Measurements from ENCODE around the gene MAP2K2. TPM values are rescaled to one million over a fixed set of nuclear protein-coding genes. Genes with fewer than 3 reads are reported as not detected.
"Not testable (repeated sequence)": the region's sequence is repeated elsewhere in the genome, so short reads cannot be mapped to it uniquely, and the experiment has no call there.

The MAP2K2 gene
- polyA plus RNA-seq, 1 donor from 2014 or later: 95.5 TPM

DNA sequence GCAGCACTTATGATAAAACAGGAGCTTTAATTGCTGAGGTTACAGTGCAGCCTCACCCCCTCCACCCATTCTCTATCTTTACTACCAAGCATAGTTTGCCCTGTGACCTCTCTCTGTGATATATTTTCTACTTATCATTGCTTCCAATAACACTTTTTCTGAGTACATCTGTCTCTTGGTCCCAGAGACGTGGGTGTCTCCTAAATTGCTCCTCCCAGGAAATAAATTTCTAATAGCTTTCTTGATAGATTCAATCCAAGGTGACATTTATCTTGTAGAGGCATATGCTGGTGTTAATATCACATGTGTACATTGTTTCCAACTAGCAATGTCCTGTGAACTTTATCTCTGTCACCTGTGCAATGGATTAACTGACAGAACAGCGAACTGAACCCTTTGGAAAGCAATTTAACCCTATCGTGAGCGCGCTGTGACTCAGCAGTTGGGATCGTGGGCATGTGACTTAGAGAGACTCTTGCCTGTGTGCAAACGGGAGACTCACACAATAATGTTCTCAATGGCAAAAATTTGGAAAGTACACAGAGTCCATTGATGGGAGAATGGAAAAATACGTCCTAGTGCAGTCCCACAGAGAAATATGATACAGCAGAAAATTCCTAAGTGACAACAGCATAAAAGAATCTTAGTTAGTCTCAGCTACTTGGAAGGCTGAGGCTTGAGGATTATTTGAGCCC, 7.0 kb upstream of the MAP2K2 start:
- Histone ChIP-seq H3F3A (ENCODE audit: insufficient read depth, low read length, poor library complexity, severe bottlenecking) (no peaks in the 10 kb centered on the region), H2AFZ (ENCODE audit: low read depth, low read length) (no peak overlapping the region), H3K27me3 (ENCODE audit: insufficient read depth, low read depth, low read length) (no peaks in the 10 kb centered on the region), H3K4me2 (ENCODE audit: low read length) (no peak overlapping the region), H3K27ac (ENCODE audit: low read length) (no peak overlapping the region), H3K4me3 (ENCODE audit: low read length) (no peak overlapping the region), H3K9ac (ENCODE audit: low read length) (no peak overlapping the region), H3K79me2 (replicated peaks; ENCODE audit: insufficient read depth, low read length) (no peaks in the 10 kb centered on the region), H4K20me1 (ENCODE audit: insufficient read depth) (no peaks in the 10 kb centered on the region), H3K9me2 (ENCODE audit: insufficient read depth, low read length) (no peaks in the 10 kb centered on the region), H3K36me3 (ENCODE audit: insufficient read depth, low read length) (no peaks in the 10 kb centered on the region), H3K9me3 (ENCODE audit: low read length) (no peaks in the 10 kb centered on the region)
- no peak for TF ChIP-seq MXI1 (conservative IDR thresholded peaks at IDR 0.05; ENCODE audit: poor library complexity, severe bottlenecking)
- TF ChIP-seq, protein P1, sequence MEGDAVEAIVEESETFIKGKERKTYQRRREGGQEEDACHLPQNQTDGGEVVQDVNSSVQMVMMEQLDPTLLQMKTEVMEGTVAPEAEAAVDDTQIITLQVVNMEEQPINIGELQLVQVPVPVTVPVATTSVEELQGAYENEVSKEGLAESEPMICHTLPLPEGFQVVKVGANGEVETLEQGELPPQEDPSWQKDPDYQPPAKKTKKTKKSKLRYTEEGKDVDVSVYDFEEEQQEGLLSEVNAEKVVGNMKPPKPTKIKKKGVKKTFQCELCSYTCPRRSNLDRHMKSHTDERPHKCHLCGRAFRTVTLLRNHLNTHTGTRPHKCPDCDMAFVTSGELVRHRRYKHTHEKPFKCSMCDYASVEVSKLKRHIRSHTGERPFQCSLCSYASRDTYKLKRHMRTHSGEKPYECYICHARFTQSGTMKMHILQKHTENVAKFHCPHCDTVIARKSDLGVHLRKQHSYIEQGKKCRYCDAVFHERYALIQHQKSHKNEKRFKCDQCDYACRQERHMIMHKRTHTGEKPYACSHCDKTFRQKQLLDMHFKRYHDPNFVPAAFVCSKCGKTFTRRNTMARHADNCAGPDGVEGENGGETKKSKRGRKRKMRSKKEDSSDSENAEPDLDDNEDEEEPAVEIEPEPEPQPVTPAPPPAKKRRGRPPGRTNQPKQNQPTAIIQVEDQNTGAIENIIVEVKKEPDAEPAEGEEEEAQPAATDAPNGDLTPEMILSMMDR (IDR thresholded peaks at IDR 0.05; ENCODE audit: poor library complexity, severe bottlenecking): no peak
- TF ChIP-seq RAD21 (conservative IDR thresholded peaks at IDR 0.05): no peak
- TF ChIP-seq EP300 (conservative IDR thresholded peaks at IDR 0.05; ENCODE audit: poor library complexity, severe bottlenecking): no peak
- TF ChIP-seq TAF1 (IDR thresholded peaks at IDR 0.05; ENCODE audit: low read depth): no peak

DNA sequence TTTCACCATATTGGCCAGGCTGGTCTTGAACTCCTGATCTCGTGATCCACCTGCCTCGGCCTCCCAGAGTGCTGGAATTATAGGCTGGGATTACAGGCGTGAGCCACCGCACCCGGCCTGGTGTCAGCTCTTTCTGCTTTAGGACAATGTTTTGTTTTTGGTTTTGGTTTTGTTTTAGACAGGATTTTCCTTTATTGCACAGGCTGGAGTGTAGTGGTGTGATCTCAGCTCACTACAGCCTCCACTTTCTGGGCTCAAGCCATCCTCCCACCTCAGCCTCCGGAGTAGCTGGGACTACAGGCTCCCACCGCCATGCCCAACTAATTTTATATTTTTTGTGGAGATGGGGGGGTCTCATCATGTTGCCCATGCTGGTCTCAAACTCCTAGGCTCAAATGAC, 5.1 kb upstream of the MAP2K2 start:
- H3K4me2 ChIP-seq (ENCODE audit: low read length); H3K4me3 ChIP-seq (ENCODE audit: low read length); H3K79me2 ChIP-seq (replicated peaks; ENCODE audit: insufficient read depth, low read length); H3K9me3 ChIP-seq (ENCODE audit: low read length); H2AFZ ChIP-seq (ENCODE audit: low read depth, low read length); H4K20me1 ChIP-seq (ENCODE audit: insufficient read depth); H3K27ac ChIP-seq (ENCODE audit: low read length); H3K36me3 ChIP-seq (ENCODE audit: insufficient read depth, low read length); H3F3A ChIP-seq (ENCODE audit: insufficient read depth, low read length, poor library complexity, severe bottlenecking); H3K9me2 ChIP-seq (ENCODE audit: insufficient read depth, low read length); H3K9ac ChIP-seq (ENCODE audit: low read length); H3K27me3 ChIP-seq (ENCODE audit: insufficient read depth, low read depth, low read length): not testable (repeated sequence)

DNA sequence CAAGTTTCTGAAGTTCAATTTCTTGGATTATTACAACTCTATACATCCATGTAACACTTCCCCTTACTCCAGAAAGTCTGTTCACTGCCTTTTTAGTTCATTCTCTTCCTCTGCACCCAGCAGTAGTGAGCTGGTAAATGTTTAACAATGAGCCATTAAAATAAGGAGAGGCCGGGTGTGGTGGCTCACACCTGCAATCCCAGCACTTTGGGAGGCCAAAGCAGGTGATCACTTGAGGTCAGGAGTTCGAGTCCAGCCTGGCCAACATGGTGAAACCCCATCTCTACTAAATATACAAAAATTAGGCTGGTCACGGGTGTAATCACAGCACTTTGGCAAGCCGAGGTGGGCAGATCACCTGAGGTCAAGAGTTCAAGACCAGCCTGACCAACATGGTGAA, 3.4 kb upstream of the MAP2K2 start:
- H3K79me2 ChIP-seq (replicated peaks; ENCODE audit: insufficient read depth, low read length): peaks cover 11% of the 10 kb centered on the region
- not testable (repeated sequence) for H2AFZ ChIP-seq (ENCODE audit: low read depth, low read length); H3F3A ChIP-seq (ENCODE audit: insufficient read depth, low read length, poor library complexity, severe bottlenecking); H3K27me3 ChIP-seq (ENCODE audit: insufficient read depth, low read depth, low read length); H3K9me3 ChIP-seq (ENCODE audit: low read length); H3K9ac ChIP-seq (ENCODE audit: low read length); H3K36me3 ChIP-seq (ENCODE audit: insufficient read depth, low read length); H3K4me2 ChIP-seq (ENCODE audit: low read length); H3K4me3 ChIP-seq (ENCODE audit: low read length); H4K20me1 ChIP-seq (ENCODE audit: insufficient read depth); H3K27ac ChIP-seq (ENCODE audit: low read length); H3K9me2 ChIP-seq (ENCODE audit: insufficient read depth, low read length)

DNA sequence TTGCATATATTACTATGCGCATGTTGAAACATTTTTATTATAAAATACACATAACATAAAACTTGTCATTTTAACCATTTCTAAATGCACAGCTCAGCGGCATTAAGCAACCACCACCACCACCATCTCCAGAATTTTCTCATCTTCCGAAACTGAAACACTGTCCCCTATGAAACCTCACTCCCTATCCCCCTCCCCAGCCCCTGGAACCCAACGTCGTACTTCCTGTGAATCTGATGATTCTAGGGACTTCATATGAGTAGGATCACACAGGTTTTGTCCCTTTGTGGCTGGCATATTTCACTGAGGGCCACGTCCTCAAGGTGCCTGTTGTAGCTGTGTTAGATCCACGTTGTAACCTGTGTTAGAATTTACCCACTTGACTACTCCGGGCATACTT, 716 bp upstream of the MAP2K2 start:
- peak overlapping the region; percentile 85 for H2AFZ ChIP-seq (ENCODE audit: low read depth, low read length)
- no peaks in the 10 kb centered on the region for H3K27me3 ChIP-seq (ENCODE audit: insufficient read depth, low read depth, low read length)
- peak overlapping the region; percentile 83 for H3K4me2 ChIP-seq (ENCODE audit: low read length)
- no peak overlapping the region for H3K27ac ChIP-seq (ENCODE audit: low read length)
- H3K9ac ChIP-seq (ENCODE audit: low read length): peak overlapping the region; percentile 89
- peaks cover 11% of the 10 kb centered on the region for H3K79me2 ChIP-seq (replicated peaks; ENCODE audit: insufficient read depth, low read length)
- no peaks in the 10 kb centered on the region for H3F3A ChIP-seq (ENCODE audit: insufficient read depth, low read length, poor library complexity, severe bottlenecking)
- no peaks in the 10 kb centered on the region for H3K9me2 ChIP-seq (ENCODE audit: insufficient read depth, low read length)
- H3K36me3 ChIP-seq (ENCODE audit: insufficient read depth, low read length): no peaks in the 10 kb centered on the region
- H3K4me3 ChIP-seq (ENCODE audit: low read length): peak overlapping the region; percentile 76
- TF ChIP-seq, protein P1 (IDR thresholded peaks at IDR 0.05; ENCODE audit: poor library complexity, severe bottlenecking): no peak
- TF ChIP-seq POLR2AphosphoS5 (IDR thresholded peaks at IDR 0.05) (no peak), RAD21 (conservative IDR thresholded peaks at IDR 0.05) (no peak), MXI1 (conservative IDR thresholded peaks at IDR 0.05; ENCODE audit: poor library complexity, severe bottlenecking) (no peak), SMC3 (conservative IDR thresholded peaks at IDR 0.05; ENCODE audit: poor library complexity) (no peak), EP300 (conservative IDR thresholded peaks at IDR 0.05; ENCODE audit: poor library complexity, severe bottlenecking) (no peak)
- H3K9me3 ChIP-seq (ENCODE audit: low read length): no peaks in the 10 kb centered on the region
- no peaks in the 10 kb centered on the region for H4K20me1 ChIP-seq (ENCODE audit: insufficient read depth)

Data from neural cell (in vitro differentiated cells).